A673 (cell line): ENCODE data around the gene ANKRD49.

Experiments
- CTCF ChIP-seq: fragments of 300-800, 200-600 bp; sonication (generic); conservative IDR thresholded peaks from 2 replicates; pipeline ENCODE4 v1.5.1; 2017; ENCODE audit warnings: low read depth, mild to moderate bottlenecking, antibody characterized with exemption, low read length, moderate library complexity, mixed read lengths
- EZH2 ChIP-seq: fragments of 200-600 bp; sonication (generic); IDR thresholded peaks from 2 replicates; pipeline ENCODE4 v1.6.1; 2017; ENCODE audit warnings: borderline replicate concordance, low read depth, mild to moderate bottlenecking, mixed read lengths, antibody characterized with exemption, low read length; ENCODE audit not compliant: poor library complexity, severe bottlenecking

DNA sequence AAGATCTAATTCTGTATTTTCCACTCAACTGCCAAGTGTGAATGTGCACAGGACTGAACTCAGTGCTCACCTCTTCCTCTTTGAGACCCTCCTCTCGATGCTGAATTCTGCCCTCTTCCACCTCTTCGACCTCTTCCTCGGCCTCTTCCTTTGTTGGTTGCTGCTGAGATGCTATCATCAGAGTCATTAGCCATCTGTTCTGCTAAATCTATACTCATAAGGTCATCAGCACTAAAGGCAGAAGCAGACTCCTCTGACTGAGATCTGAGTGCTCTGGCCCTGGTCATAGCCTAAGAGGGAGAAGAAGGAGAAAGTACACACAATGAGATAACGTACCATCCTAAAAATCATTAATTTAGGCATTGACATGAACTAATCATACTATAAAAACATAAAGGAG is 46.6 kb upstream of the ANKRD49 start:
- TF ChIP-seq CTCF = no peak
- no peak for TF ChIP-seq EZH2
